H1 (cell line): Measurements from ENCODE around the gene GPSM3. TPM values are rescaled to one million over a fixed set of nuclear protein-coding genes. Genes with fewer than 3 reads are reported as not detected.

Experiments used
- EP300 ChIP-seq, 2 experiments: IDR thresholded peaks; 1 replicate in 1 of 2; 2 replicates in 1 of 2; pipeline ENCODE4 v1.6.1; 2011 to 2012; ENCODE audit warnings: low read depth in 2 of 2, low read length in 2 of 2, mild to moderate bottlenecking in 2 of 2, borderline replicate concordance in 1 of 2, inconsistent platforms in 1 of 2, moderate library complexity in 1 of 2
- HDAC2 ChIP-seq, 2 experiments: fragments of 300-600 bp in 1 of 2; sonication (generic) in 1 of 2; IDR thresholded peaks; 2 replicates each; pipeline ENCODE4 v1.6.1; 2011 to 2012; ENCODE audit warnings: low read depth in 2 of 2, low read length in 2 of 2, mild to moderate bottlenecking in 2 of 2, moderate library complexity in 2 of 2, borderline replicate concordance in 1 of 2, inconsistent platforms in 1 of 2
- POLR2AphosphoS5 ChIP-seq: IDR thresholded peaks from 2 replicates; pipeline ENCODE4 v1.6.1; 2011; ENCODE audit warnings: low read depth, low read length
- RBBP5 ChIP-seq: IDR thresholded peaks from 2 replicates; pipeline ENCODE4 v1.7.1; 2012; ENCODE audit warnings: low read depth, mild to moderate bottlenecking, inconsistent platforms, low read length, moderate library complexity, borderline replicate concordance
- polyA plus RNA-seq, 7 experiments: library from polyadenylated mRNA; depleted of rRNA in 3 of 7; stranded (reverse) in 5 of 7; unstranded in 2 of 7; fragments of >200 nt in 5 of 7; fragments of 200-250 nt in 2 of 7; gene quantifications; 1 replicate in 5 of 7; 2 replicates in 1 of 7; 4 replicates in 1 of 7; pipeline versions ENCODE4 v1.2.1 to v1.2.3, GENCODE V29; 2011 to 2013; ENCODE audit warnings: missing spikeins in 2 of 7, mixed read lengths in 2 of 7
- total RNA-seq: library from RNA; stranded (reverse); fragmentation: NEBNext Ultra II Directional; extraction: Animal tissue kit (Norgen Biotek cat#: 25700); gene quantifications from 2 replicates; pipeline ENCODE4 v1.2.1, GENCODE V29; 2021

Gene GPSM3
- total and polyA plus RNA-seq, 2 of the 8 experiments (the other 6 are each of a cell fraction or from before 2014, with no cell fraction given), result 6.6 to 9.8 TPM

- TF ChIP-seq RBBP5 (no peak), EP300 (IDR thresholded peaks at IDR 0.05; ENCODE audit: borderline replicate concordance in 1 of 2, low read depth in 2 of 2, low read length in 2 of 2) (no peak), POLR2AphosphoS5 (peak; percentile 41; the same call in 1 of the 2 replicates), HDAC2 (IDR thresholded peaks at IDR 0.05; ENCODE audit: borderline replicate concordance in 1 of 2, low read depth in 2 of 2, low read length in 2 of 2) (0 out of 4 replicates have a peak, but pooled peaks of 1 of the 2 experiments have one; percentile 27)
These were observed 4.5 kb upstream of the GPSM3 start (continued) for GRCh38 chr6:32196682-32197616.
